ENCODE results near the gene OR8B2.
"Not testable (repeated sequence)": the region's sequence is repeated elsewhere in the genome, so short reads cannot be mapped to it uniquely, and the experiment has no call there.

The OR8B2 gene
- total RNA-seq, result 0 reads per million in 2 experiments

- DNase-seq (ENCODE audit: low read depth), result no peak
Measured at GRCh38 chr11:124384399-124384798, at the start of gene OR8B2. Gene OR8B2, minus strand, starts transcription at chr11:124384499. Its CDS starts 1,156 bp downstream, at chr11:124383343.

GRCh38 chr11:124429599-124429998, 45.3 kb upstream of the OR8B2 start:
- no peak for DNase-seq (ENCODE audit: low read depth)

DNA sequence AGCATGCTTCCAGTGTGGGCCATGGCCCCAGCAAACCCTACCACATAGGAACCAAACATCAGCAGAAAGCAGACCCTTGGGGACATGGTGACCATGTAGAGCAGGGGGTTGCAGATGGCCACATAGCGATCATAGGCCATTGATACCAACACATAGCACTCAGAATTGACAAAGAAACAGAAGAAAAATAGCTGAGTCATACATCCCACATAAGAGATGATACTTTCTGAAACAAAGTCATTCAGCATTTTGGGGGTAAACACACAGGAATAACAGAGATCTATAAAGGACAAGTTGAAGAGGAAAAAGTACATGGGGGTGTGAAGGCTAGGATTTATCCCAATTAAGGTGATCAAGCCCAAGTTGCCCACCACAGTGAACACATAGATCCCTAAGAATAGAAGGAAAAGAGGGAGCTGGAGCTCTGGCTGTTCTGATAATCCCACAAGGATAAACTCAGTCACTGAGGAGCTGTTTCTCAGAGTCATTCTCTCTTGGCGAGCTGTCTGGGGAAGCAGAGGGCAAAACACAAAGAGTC, 40.2 kb upstream of the OR8B2 start, which contains the start of gene OR8B4:
OR8B4 (minus strand) TSS at position 488 of the 538 bp plus-strand sequence; CDS start at position 488, 0 bp downstream.
- DNase-seq (ENCODE audit: low read depth), result no peak

DNA sequence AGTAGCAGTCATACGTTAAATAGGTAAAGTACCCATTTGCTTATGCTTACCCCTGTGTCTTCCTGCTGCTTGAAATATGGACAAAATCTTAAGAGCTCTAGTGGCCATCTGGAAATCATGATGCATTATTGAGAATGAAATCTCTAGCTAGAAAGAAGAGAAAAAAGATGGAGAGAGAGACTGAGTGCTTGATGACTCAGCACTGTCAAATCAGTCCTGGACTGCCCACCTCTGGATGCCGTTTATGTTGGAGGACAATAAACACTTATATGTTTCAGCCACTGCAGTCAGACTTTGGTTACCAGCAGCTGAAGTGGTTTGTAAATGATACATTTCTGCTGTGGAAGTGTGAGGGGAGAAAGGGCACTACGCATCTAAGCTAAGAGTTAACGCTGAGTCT, 36.7 kb upstream of the OR8B2 start:
- DNase-seq (ENCODE audit: low read depth), result no peak

DNA sequence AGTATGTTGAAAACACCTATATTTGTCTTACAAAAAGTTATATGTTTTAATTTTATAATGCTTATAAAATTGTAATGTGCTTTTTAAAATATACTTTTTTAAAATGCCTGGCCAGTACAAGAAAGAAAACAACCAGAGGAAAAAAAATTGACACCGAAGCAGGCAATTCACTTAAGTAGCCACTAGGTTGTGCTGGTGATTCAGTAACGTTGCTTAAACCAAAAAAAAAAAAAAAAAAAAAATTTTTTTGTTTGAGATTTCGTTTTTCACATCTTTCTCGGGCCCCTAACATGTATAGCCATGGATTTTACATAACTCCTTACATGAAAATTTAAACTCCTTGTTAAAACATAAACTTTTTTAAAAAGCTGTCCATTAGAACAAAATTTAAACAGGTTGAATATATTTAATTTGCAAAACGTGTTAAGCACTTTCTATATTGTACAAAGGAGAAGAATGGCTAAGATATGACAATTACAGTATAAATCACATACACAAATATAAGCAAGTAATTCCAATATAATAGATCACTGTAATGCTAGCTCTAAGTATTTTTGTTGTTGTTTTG, 31.1 kb upstream of the OR8B2 start:
- DNase-seq (ENCODE audit: low read depth), result no peak

DNA sequence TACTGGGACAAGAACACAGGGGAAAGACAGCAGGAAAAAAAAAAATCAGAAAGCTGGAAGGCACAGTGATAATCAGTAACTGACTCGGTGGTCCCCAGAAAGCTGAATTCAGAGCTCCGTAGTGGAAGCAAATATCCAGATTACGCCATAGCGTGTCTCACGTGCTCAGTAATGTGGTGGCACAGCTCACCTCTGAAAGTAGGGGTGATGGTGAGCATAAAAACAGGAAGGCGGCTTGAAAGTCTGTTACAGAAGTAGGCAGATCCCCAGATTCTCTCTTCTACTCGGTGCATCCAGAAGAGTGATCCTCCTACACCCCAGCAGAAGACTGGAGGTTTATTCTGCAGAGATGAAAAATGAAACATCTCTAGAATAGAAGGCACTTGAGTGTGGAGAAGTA, 25.6 kb upstream of the OR8B2 start:
- DNase-seq (ENCODE audit: low read depth), result no peak

GRCh38 chr11:124405581-124405980, 21.3 kb upstream of the OR8B2 start:
- DNase-seq (ENCODE audit: low read depth), result no peak

DNA sequence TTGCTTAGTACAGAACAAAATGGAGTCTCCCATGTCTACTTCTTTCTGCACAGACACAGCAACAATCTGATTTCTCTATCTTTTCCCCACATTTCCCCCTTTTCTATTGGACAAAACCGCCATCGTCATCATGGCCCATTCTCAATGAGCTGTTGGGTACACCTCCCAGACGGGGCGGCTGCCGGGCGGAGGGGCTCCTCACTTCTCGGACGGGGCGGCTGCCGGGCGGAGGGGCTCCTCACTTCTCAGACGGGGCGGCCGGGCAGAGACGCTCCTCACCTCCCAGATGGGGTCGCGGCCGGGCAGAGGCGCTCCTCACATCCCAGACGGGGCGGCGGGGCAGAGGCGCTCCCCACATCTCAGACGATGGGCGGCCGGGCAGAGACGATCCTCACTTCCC, 18.9 kb upstream of the OR8B2 start:
- DNase-seq (ENCODE audit: low read depth), result not testable (repeated sequence)

DNA sequence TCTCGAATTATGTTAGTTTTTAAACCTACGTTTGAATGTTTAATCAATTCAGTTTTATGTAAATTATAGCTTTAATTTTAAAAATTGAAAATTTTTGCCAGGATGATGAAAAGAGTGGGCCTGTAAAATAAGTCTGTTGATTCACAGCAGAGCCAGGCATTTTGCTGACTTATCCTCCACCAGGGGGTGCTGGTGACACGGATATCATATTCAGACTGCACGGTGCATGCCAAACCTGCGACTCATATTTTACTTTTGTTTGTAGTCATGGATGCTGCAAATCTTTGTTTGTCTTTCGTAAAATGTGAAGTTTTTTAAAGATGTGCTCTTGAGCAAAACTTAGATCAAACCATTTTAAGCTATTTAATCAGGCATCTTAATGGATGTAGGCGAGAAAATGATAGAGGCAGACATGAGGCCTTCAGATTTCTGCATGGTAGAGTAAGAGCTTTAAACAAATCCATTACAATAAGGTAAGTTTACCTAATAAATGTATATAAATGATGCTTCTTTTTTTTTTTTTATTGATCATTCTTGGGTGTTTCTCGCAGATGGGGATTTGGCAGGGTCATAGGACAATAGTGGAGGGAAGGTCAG, 18.1 kb upstream of the OR8B2 start:
- DNase-seq (ENCODE audit: low read depth), result peak; percentile 17

DNA sequence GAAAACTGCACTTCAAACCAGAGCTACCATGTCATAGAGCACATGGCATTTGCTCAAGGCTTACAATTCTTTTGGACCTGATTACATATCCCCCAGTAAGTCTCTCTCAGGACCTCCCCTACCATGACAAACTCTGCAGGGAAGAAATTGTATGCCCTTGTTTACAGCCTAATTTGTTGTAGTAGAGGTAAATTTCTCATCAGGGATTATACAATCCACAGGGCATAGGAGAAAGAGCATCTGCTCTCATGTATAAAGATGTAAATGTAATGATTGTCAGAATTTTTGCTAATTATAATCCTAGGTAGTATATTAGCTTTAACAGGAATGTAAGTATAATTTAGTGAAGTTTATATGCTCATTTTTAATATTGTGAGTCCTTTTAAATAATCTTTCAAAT, 14.6 kb upstream of the OR8B2 start, which contains the start of gene OR8B3:
OR8B3 (minus strand) TSS at position 101 of the 400 bp plus-strand sequence. CDS start 1,673 bp downstream, outside the sequence.
- no peak for DNase-seq (ENCODE audit: low read depth)

DNA sequence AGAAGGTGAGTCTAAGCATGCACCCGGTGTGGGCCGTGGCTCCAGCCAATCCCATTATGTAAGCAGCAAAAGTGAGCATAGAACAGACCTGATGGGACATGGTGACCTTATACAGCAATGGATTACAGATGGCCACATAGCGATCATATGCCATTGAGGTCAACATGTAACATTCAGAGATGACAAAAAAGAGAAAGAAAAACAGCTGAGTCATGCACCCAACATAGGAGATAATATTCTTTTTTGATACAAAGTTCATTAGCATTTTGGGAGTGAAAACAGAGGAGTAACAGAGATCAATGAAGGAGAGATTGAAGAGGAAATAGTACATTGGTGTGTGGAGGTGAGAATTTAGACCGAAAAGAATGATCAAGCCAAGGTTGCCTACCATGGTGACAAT, 12.5 kb upstream of the OR8B2 start:
- not testable (repeated sequence) for DNase-seq (ENCODE audit: low read depth)

DNA sequence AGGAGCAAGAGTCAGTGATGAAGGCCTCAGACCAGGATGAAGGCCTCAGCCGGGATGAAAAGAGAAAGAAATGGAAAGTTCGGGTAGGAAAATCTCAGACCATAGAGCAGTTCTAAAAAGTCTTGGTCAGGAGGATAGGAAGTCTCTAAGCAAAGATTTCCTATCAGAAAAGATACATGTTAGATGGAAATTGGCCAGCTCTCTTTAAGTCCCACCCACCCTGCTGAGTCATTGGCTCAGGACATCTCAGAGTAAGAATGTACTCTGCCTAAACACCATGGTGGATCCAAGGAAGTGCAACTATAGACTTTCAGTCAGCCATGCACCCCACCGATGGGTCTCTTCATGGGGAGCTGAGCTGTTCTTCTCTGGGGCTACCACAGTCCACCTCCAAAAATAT, 10.1 kb upstream of the OR8B2 start:
- no peak for DNase-seq (ENCODE audit: low read depth)

DNA sequence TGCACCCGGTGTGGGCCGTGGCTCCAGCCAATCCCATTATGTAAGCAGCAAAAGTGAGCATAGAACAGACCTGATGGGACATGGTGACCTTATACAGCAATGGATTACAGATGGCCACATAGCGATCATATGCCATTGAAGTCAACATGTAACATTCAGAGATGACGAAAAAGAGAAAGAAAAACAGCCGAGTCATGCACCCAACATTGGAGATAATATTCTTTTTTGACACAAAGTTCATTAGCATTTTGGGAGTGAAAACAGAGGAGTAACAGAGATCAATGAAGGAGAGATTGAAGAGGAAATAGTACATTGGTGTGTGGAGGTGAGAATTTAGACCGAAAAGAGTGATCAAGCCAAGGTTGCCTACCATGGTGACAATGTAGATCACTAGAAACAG, 1.4 kb downstream of the OR8B2 start:
- not testable (repeated sequence) for DNase-seq (ENCODE audit: low read depth)

DNA sequence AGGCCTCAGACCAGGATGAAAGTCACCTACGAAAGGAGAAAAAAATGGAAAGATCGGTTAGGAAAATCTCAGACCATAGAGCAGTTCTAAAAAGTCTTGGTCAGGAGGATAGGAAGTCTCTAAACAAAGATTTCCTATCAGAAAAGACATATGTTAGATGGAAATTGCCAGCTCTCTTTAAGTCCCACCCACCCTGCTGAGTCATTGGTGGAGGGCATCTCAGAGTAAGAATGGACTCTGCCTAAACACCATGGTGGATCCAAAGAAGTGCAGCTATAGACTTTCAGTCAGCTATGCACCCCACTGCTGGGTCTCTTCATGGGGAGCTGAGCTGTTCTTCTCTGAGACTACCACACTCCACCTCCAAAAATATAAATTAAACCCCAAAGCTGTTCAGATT, 3.7 kb downstream of the OR8B2 start:
- no peak for DNase-seq (ENCODE audit: low read depth)

GRCh38 chr11:124376280-124376679, 8.0 kb downstream of the OR8B2 start:
- DNase-seq (ENCODE audit: low read depth), result no peak

GRCh38 chr11:124359566-124359965, 24.7 kb downstream of the OR8B2 start:
- DNase-seq (ENCODE audit: low read depth), result no peak

DNA sequence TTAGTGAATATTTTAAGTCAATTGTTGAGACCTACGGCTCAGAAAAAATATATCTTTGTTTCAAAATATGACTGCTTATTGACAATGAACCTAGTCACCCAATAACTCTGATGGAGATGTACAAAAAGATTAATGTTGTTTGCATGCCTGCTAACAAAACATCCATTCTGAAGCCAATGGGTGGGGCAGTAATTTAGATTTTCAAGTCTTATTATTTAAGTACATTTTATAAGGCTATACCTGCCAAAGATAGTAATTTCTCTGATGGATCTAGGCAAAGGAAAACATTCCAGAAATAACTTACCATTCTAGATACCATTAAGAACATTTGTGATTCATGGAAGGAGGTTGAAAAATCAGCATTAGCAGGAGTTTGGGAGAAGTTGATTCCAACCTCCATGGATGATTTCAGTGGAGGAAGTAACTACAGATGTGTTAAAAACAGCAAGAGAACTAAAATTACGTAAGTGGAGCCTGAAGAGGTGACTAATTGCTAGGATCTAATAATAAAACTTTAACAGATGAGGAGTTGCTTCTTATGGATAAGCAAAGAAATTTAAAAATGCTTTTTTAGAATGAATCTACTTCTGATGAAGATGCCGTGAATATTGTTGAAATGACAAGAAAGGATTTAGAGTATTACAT, 37.9 kb downstream of the OR8B2 start:
- no peak for DNase-seq (ENCODE audit: low read depth)

- no peak for DNase-seq (ENCODE audit: low read depth)
Measured at GRCh38 chr11:124344346-124344745, 40.0 kb downstream of the OR8B2 start.

GRCh38 chr11:124340142-124340447, 44.2 kb downstream of the OR8B2 start:
- DNase-seq (ENCODE audit: low read depth), result no peak

DNA sequence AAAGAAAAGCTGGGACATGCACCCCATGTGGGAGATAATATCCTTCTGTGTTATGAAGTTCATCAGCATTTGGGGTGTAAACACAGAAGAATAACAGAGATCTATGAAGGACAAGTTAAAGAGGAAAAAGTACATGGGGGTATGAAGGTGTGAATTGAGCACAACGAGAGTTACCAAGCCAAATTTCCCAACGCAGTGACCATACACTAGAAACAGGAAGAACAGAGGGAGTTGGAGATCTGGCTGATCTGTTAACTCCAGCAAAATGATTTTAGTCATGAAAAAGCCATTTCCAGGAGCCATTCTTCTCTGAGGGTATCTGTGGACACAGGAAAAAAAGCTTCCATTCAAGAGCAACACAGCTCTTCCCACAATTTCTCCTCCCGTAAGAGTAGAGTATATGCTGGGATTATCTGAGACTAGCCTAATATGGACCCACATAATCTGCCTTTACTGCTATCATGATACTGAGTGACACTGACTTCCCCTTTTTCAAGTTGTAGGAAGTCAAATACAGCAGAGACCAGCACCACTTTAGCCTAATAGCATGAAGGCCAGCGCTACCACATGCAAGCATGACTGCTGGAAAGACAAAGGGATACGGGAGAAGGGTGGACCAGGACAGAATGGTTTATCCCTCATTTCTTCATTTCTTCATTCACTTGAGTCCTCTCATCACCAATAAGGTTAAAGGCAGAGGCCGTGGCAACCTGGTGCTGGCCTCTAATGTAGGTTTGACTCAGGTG, 44.7 kb downstream of the OR8B2 start:
- DNase-seq (ENCODE audit: low read depth), result no peak
